Stimulated activated CD4-positive, alpha-beta T cell treated with anti-CD3 and anti-CD28 coated beads, Interleukin-4, amount 100 ng/mL, for 4 hours (primary cell): Measurements from ENCODE around the gene ANP32E.
A peak's percentile ranks its signal among the peaks of the same experiment; 100 is the strongest.

Experiments used
- DNase-seq, 2 experiments: peaks; one replicate each; pipeline ENCODE4 v3.0.0-alpha.2; 2020

ANP32E gene

DNA sequence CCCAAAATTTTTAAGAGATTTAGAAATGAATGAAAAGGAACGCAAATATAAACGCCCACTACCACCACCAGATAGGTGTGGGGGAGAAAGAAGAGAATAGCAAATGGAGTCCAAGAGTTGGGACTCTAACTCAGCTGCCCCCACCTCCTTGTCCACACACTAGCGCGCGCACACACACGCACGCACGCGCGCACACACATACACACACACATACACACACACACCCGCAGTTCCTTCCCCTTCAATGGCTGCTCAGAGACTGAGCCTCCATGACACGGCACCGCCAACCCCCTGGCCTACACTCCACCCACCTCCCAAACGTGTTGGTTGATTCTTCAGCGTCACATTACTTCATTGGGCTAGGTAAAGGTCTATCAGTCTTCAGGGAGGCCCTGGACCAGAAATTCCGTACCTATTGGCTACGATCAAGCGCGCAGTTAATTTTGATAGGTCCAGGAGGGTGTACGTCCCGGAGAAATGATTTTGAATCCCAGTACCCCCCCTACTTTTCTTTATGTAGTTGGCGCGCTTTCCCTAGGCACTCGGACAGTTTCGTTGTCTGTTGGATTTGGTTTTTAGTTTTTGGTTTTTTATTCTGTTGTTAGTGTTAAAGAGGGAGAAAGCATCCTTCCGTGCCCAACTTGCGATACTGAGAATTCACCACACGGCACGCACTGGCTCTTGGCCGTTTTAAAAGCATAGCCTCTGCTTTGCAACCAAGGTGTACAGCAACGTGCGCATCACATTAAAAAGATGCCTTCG is at the start of gene ANP32E:
Gene ANP32E (minus strand): TSS at position 261 of the 762 bp plus-strand sequence. CDS start 326 bp downstream, outside the sequence.
- DNase-seq: peak; percentile 82 to 93

DNA sequence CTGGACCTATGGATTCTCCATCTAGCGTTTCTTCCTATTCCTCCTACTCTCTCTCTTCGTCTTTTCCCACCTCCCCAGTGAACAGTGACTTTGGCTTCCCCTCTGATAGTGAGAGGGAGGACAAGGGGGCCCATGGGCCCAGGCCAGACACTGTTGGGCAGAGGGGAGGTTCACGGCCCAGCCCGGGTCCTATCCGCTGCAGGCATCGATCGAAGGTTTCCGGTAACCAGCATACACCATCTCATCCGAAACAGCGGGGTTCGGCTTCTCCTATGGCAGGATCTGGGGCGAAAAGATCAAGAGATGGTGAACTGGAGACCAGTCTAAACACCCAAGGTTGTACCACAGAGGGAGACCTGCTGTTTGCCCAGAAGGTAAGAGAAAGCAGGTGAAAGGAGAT is 47.3 kb upstream of the ANP32E start:
- DNase-seq: no peak

DNA sequence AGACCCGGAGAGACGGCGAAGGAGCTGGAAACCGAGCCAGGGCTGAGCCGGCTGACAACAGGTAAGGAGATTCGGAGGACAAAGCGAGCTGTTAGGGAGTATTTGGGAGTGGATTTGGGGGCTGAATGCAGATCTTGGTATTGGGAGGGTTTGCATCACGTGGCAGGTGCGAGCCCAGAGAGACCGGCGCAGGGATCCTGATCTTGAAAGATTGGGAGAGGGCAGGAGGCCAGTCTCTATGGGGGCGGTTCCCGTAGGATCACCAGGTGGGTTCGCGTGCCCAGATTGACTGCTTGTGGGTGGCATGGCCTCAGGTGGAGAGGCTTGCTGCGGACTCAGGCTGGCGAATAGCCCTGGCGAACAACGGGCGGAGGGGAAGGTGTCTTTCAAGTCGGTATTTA is 46.6 kb upstream of the ANP32E start:
- DNase-seq: no peak

DNA sequence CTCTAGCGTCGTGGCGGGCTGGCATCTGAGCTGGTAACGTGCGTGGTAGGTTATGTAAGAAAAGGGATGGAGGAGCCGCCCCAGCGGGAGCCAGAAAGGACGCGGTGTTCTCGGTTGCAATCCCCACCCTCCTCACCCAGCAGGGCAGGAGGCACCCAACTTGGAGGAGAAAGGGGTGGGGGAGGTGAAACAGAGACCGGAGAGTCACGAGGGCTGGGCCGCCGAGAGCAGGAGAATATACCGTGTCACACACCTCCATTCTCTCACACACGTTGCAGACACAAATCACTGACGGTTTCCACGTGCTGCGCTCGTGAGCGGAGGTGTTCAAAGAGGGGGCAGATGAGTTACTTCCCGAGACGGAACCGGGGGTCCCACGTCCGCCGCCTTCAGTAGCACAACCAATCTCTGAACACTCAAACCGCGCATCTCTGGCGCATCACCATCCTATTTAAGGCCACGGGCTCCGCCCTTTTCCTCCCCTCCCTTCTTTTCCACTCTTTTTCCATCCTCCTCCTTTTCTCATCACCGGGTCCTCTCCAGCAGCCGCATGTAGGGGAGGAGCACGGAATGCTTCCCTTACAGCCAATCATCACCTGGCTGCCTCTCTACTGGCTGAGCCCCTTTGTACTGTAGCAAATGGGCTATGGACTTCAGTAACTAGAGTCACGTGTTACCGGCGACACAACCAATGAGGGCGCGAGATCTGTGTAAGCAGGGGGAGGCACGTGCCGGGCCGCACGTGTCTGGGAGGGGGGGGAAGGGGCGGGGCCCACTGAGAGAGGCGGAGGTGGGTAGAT is 46.0 kb upstream of the ANP32E start, which contains the start of gene CIART:
Gene CIART (plus strand): TSS at position 797 of the 800 bp plus-strand sequence. CDS start 714 bp downstream, outside the sequence.
- peak; percentile 62 to 92 for DNase-seq

DNA sequence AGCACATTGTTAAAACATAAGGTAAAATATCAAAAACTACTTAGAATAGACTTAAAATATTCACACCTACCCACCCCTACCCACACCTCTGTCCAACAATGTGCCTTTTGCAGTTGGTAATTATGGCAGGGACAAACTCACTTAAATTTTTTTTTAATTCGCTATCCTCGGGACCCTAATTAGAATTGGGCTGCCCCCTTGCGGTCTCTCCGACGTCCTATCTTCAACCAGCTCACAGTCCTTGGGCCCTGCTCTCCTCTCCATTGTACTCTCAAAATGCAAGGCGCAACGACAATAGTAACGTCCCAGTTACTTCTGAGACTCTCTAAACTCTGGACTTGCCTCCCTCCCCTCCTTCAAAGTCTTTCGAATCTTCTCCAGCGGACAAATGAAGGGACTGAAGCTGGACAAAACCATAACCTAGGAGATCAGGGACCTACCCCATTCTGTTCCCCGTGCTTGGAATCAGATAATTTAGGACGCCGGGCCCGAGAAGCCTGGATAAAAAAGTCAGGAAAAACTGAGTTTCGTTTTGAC is 45.4 kb upstream of the ANP32E start:
- peak; percentile 53 to 65 for DNase-seq

DNA sequence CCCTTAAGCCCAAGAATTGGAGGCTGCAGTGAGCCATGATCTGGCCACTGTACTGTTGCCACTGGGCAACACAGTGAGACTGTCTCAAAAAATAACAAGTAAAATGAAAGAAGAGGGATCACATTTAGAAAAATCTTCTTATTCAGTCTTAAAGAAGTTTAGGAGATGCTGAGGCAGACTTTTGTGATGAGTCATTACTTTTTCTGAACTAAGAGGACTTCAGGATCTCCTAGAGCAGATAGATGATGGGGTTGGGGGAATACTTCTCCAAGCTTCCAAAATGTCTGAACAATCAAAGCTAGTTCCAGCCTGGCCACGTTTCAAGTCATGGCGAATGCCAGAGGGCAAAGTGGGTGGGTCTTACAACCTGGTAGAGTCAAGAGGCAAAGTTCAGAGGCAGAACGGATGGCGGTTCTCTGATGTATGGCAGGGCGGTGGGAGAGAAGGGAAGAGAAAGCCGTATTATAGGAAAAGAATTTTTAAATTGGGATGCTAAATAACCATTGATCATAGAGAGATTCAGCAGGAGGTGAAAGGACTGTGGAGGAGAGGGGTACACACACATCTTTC is 44.3 kb upstream of the ANP32E start:
- DNase-seq: no peak

DNA sequence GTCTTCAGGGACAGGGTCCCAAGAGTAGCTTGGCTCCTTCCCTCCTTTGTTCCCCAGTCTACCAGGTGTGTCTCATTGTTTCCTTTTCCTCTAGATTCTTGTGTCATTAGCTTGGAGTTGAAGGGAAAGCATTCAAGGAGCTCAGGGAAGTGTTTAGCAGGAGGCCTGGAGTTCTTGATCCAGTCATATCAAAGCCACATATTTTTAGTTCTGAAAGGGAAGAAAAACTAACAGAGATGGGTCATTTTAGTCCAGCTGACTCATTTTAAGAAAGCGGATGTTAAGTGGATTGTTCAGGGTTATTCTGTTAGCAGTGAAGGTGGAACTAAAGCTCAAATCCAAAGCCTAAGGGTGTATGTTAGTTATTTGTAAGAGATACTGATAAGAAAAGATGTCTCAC is 37.4 kb upstream of the ANP32E start:
- DNase-seq: no peak

DNA sequence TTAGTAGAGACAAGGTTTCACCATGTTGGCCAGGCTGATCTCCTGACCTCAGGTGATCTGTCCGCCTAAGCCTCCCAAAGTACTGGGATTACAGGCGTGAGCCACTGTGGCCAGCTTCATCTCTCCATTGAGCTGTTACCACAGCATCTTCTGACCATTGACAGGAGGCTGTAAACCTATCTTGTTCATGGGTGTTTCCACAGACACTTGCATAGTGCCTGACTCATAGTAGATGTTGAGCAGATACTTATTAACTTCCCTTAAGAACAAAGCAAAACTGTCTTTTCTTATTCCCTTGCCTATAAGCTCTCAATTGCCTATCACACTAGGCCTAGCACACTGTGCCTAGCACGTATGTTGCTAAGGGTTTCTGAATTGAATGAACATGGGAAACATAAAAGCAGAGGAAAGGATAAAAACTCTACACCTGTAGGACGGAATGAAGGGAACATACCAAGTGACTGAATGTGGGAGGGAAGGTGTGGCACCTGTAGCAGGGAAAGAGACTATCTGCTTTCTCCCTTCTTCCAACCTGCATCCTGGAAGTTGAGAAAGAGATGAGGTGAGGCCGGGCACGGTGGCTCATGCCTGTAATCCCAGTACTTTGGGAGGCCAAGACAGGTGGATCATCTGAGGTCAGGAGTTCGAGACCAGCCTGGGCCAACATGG is 35.5 kb upstream of the ANP32E start:
- no peak for DNase-seq

DNA sequence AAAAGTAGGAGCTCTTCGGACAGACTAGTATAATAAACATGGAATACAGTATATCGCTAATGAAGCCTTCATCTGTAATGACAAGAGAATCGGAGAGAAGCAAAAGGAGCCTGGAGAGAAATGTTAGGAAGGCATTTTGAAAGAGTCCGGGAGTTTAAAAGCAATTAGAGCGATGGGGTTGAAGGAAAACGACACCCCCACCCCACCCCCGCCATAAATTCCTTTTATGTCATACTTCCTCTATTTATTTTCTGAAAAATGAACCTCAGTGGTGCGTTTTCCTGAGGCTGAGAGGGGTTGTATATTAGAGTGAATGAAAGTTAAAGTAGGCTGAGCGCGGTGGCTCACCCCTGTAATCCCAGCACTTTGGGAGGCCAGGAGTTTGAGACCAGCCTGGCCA is 33.5 kb upstream of the ANP32E start:
- DNase-seq: no peak

DNA sequence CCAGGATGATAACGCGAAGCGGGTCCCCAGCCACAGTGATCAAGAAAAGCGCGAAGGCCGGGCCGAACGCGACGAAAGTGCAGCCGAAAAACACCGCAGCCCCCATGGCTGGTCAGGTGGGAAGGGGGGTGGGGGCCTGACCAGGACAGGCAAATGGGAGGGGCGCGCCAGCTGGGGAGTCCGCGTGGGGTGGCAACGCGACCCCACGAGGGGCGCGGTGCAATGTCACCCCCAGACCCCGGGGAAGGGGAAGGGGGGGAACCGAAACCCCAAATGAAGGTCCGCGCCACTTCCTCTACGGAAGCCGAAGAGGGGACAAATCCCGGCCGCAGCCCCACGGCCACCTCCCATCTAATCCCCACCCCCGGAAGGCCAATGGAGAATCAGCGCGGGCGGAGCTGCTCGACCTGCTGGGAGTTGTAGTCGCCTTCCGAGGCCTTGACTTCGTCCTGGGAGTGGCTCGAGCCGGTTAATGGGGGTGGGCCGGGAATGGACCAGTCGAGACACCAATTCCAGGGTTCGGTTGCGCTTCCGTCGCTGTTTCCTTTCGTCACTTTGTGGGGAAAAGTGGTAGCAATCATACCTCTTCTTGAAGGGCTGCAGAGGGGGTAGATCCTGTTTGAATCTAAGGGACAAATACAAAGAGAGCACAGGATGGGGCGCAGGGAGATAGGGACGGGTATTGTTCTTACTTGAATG is 32.9 kb upstream of the ANP32E start, which contains the start of gene APH1A:
Gene APH1A (minus strand): TSS at position 312 of the 699 bp plus-strand sequence. CDS start 206 bp downstream, at position 106.
- DNase-seq: peak; percentile 86 to 92

DNA sequence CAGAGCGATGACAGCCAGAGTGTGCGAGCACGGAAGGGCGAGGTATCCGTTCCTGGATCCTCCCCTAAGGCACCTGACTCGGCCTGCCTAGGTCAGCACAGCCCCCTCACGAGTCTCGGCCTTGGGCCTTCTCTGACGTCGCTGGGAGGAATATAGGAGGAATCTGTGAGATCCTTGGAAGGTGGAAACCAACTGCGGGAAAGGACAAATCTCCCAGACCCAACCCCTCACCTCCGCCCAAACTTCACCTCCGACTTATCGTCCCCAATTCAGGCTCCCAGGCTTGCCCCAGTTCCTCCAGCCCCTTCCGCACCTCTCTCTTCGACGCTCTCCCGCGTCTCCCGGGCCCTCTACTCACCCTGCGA is 32.4 kb upstream of the ANP32E start:
- peak; percentile 10 to 26 for DNase-seq

DNA sequence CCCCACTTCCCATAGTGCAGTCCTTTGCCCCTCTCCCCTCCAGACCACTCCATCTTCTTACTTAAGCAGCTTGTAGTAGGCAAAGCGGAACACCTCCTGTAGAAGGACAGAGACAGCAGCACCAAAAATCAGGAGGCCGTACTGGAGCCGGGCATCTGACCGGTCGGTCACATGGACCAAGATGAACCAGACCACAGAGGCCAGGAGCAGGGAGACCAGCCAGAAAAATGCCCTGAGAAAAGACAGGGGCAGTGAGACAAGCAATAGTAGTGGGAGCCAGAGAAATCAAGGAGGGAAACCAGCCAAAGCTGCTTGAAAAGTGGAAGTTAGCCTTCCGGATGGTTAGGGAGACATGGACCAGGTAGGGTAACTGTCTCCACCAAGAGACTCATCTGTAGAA is 32.0 kb upstream of the ANP32E start:
- no peak for DNase-seq

DNA sequence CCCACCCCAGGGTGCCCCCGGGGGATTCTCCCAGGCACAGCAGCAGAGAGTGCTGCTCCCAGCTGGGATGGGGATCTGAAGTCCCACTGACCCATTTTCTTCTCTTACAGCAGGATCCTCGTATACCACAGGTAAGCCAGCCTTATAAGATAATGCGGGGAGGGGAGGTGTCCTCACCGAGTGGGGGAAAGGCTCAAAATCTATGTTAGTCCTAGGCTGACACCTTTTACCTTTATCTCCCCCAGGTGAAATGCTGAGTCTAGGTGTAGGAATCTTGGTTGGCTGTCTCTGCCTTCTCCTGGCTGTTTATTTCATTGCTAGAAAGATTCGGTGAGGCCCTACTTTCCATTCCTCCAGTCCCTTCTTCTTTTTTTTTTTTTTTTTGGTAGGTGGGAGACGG is 27.6 kb upstream of the ANP32E start:
- no peak for DNase-seq

DNA sequence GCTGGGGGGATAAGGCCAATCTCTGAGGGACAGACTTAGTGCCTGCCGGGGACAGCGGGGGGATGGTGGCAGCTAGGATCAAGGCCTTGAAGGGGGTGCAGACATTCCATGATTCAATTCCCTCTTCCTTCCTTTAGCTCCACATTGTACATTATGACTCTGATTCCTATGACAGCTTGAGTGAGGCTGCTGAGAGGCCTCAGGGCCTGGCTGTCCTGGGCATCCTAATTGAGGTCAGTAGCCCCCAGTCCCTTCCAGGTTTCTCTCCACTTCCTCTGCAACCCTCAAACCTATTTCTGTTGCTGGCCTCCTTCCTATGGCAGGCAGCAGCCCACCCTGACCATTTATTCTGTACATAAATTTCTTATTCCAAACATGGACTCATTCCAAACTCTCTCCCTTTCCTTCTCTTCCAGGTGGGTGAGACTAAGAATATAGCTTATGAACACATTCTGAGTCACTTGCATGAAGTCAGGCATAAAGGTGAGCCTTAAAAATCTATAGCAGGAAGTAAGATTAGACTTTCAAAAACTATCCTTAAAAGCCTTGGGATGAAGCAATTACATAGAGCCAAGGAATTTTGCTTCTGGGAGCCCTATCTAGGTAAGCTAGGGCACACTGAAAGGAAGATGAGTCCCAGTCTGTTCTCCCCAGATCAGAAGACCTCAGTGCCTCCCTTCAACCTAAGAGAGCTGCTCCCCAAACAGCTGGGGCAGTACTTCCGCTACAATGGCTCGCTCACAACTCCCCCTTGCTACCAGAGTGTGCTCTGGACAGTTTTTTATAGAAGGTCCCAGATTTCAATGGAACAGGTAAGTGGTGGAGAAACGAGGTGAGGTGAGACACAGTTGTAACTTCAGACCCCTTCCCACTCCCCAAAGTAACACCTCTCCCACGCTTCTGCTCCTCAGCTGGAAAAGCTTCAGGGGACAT is 26.7 kb upstream of the ANP32E start:
- no peak for DNase-seq

DNA sequence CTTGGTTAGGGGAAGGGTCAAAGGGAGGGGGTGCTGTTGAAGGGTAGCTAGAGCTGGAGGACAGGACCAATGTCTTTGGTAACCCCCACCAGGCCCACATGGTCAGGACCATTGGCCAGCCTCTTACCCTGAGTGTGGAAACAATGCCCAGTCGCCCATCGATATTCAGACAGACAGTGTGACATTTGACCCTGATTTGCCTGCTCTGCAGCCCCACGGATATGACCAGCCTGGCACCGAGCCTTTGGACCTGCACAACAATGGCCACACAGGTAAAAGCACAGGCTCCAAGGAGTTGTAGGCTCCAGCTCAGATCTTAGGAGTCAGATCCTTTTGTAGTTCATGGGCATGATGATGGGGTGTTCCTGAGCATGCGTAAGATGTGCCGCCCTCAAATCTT is 25.5 kb upstream of the ANP32E start:
- DNase-seq: no peak

DNA sequence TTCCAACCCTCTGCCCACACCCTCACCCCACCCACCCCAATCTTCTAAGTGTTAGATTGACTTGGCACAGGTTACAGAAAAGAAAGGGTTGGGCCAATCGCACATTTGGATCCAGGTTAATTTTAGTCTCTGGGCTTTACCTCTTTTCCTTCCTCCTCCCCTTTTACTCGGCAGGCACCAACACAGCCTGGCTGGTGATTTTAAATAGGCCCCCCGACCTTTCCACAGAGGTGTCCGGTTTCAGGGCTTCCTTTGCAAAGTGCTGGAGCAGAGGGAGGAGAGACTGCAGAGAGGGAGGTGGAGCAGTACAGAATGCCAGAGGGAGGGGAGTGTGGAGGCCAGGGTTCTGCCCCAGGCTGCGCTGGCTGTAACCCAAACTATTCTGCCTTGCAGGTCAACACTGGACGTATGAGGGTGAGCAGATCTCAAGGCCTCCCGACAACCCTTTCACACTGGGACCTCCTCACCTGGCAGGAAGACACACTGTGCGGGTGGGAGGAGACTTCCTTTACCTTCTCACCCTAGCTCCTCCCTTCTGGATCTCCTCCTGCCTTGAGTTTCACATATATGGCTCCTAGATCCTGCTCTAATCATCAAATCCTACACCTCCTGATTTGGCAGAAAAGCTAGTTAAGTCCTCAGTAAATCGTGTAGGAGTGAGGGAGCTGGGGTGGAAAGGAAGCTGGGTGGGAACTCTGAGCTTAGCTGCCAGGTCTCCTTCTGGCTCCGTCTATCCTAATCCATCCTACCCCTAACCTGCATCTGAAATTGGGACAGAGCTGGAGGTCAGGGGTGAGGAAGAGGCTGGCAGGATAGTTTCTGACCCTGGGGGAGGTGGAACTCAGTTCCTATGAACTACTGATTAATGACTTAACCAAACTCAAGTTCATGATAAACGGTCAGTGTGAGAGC is 24.1 kb upstream of the ANP32E start:
- no peak for DNase-seq

DNA sequence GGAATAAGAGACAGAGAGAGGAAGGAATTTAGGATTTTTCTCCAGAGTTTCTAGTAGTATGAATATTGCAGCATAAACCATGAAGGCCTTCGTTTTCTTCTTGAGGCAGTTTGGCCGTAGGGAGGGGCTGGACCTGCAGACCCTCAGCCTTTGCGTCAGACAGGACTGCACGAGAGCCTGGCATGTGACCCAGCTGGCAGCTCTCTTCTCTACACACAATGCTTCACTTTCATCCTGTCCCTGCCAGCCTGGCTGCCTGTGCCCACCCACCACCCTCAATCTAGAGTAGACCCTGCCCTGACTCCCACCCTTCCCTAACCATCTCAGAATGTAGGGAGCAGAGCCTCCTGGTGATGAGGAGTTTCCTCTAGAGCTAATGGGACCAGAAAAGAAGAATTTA is 23.3 kb upstream of the ANP32E start:
- DNase-seq: no peak

DNA sequence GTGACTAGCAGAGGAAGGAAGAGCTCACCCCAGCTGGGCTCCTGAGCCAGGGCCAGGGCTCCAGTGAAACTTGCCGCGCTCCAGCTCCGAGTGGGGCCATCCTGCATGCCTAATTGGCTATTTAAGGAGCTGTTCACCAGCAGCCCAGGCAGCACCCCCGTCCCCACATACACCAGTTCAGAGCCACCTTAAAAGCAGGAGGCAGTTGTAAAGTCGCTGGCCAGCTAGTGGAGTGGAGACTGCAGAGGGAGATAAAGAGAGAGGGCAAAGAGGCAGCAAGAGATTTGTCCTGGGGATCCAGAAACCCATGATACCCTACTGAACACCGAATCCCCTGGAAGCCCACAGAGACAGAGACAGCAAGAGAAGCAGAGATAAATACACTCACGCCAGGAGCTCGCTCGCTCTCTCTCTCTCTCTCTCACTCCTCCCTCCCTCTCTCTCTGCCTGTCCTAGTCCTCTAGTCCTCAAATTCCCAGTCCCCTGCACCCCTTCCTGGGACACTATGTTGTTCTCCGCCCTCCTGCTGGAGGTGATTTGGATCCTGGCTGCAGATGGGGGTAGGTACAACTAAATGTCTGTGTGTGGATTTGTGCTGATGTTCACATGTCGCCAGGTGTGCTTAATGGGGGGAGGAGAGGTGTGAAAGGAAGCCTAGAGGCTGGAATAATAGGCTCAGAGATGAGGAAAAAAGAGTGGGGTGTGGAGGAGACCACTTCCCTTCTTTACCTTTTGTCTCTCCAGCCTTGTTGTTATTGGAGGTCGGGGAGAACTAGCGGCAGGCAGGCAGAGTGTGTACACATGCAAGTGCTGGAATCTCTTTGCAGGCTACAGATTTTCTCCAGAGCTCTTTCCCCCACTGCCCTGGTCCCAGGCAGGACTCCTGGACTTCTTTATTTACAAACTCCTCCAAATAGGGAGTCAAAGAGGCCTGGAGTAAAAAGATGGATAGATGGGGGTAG is 22.0 kb upstream of the ANP32E start, which contains the start of gene CA14:
Gene CA14 (plus strand): TSS at position 151 of the 962 bp plus-strand sequence. CDS start 355 bp downstream, at position 506.
- DNase-seq: no peak
